Metanephros (tissue), 1 donor: ENCODE data around the gene FGF3. TPM values are rescaled to one million over a fixed set of nuclear protein-coding genes. Genes with fewer than 3 reads are reported as not detected.

Experiments used
- total RNA-seq: library from RNA; depleted of rRNA; stranded (reverse); fragments of >200 nt; gene quantifications from one replicate; pipeline ENCODE4 v1.2.3, GENCODE V29; 2014

The FGF3 gene
- not detected for total RNA-seq

DNA sequence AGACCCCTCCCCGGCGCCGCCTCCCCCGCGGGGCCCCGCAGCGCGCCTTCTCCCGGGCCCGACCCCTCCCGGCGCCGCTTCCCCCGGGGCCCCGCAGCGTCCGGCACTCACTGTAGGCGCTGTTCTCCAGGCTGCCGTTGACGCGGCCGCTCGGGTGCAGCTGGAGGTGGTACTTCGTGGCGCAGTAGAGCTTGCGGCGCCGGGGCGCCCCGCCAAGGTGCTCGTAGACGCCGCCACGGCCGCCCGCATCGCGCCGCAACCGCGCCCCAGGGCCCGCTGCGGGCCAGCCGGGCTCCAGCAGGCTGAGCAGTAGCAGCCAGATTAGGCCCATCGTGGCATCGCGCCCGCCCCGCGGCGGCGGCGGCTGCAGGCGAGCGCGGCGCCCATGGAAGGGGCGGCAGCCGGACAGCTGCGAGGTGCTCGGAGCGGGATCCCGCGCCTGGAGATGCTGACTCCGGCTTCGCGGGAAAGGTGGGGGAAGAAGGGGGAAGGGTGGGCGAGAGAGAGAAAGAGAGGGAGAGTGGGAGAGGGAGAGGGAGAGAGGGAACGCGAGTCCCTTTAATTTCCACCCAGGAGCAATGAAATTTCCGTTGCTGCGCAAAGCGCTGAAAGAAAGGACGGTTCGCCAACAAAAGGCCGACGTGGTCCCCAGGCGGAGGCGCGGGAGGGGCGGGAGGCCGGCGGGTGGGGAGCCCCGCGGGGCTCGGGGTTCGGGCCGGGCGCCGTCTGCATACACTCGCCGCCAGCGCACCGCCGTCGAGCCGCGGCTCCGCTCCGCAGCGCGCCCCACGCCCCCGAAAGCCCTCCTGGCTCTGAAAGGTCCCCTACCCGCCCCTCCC lies at the start of gene FGF3:
TSS of gene FGF3 (minus strand) at position 814 of the 839 bp plus-strand sequence. CDS start at position 331, 483 bp downstream.

DNA sequence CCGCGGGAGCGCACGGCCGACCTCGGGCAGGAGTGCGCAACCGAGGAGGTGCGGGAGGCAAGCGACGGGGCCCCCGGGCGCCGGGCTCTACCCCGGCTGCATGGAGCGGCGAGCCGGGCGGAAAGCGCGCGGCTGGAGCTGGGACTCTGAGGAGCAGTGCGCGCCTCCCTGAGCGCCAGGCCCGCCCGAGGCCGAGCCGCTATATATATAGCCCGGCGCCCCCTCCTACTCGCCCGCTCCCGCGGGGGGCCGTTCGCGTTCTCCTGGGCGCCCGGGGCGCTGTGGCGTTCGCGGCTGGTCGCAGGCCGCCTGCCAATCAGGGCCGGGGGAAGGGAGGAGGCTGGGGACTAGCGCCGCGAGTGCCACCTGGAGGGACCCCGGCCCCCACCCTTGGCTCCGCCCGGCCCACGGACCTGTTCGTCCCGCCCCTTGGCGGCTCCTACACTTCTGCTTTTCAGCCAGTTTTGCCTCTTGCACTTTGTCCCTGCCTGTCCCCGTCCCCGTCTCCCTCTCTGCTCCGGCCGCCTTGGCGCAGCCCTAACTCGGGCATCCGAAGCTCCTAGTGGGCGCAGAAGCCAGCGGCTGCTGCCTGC lies 44.0 kb downstream of the FGF3 start, which contains the start of gene FGF4:
TSS of gene FGF4 (minus strand) at position 179 of the 593 bp plus-strand sequence. CDS start 257 bp downstream, outside the sequence.

Other genes with a start within 250 kb of the FGF3 start
- gene CCND1, start 178.3 kb downstream of the FGF3 start, total RNA-seq: 233 TPM
- 15.5 TPM for gene LTO1, start 144.1 kb downstream of the FGF3 start, total RNA-seq
- gene FGF19, start 115.4 kb downstream of the FGF3 start, total RNA-seq: 0.70 TPM
- not detected for gene FGF4, start 44.1 kb downstream of the FGF3 start, total RNA-seq